ENCODE data around the gene ODAD2. TPM values are rescaled to one million over a fixed set of nuclear protein-coding genes. Genes with fewer than 3 reads are reported as not detected.

ODAD2 gene
- total RNA-seq, 1 experiment from 2014 or later: 6.8 TPM

DNA sequence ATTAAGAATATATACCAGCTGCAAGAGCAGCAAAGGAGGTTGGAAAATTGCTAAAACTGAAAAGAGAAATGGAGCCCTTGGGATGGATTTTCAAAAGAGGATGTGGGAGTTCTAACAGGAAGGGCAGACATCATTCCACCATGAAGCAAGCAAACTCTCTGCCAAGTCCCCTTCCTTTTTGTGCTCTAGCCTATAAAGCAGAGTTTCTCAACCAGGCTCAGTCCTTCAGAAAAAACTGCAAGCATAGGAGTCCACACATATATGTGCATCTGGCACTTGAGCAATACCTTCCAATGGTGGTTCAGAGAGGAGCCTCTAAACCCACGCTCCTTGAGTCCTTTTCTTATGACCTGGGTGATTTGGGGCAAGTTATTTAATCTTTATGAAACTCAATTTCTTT is 154.7 kb downstream of the ODAD2 start:
- Histone ChIP-seq H3K9me3 (replicated peaks) (peaks cover 3% of the 10 kb centered on the region; the same call in 1 of the 2 replicates), H3K36me3 (no peaks in the 10 kb centered on the region), H3K27me3 (no peaks in the 10 kb centered on the region), H3K4me1 (no peaks in the 10 kb centered on the region), H3K4me3 (no peak overlapping the region), H3K27ac (no peak overlapping the region)
- no peak for DNase-seq

DNA sequence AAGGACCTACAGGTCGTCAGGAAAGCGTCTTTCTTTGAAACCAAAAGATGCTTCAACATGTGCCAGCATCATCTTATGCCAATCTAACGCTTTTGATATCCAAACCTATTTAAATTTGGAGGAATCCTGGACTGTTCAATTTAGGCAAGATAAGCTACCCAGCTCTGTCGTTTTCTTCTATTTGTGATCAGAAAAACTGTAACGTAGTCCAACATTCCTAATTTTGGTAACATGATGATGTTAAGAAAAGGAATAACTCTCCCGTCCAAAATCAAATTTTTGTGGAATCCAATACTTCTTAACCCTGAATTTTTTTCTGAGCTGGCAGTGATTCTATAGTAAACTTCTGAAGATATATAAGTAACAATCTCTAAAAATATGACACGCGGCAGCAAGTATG is 160.0 kb downstream of the ODAD2 start:
- Histone ChIP-seq H3K4me3 (no peak overlapping the region), H3K36me3 (no peaks in the 10 kb centered on the region), H3K27me3 (no peaks in the 10 kb centered on the region), H3K4me1 (no peaks in the 10 kb centered on the region), H3K9me3 (replicated peaks) (no peaks in the 10 kb centered on the region), H3K27ac (no peak overlapping the region)
- DNase-seq: no peak

DNA sequence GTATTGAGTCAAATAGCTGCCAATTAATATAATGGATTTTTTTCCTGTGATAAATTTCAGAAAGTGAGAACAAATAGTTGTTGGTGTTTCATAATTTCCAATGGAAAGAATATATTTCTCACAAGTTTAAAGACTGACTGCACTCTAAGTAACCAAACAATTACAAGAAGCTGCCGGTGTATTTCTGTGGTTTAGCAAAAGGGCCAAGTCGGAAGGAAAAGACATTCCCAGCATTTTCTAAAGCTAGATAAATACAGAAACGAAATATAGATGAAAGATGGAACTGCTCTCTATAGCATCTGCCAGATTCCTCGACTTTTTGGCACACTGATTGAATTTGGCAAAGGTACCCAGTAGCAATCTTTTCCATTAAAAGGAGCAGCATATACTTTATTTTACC is 160.5 kb downstream of the ODAD2 start:
- H3K4me1 ChIP-seq: no peaks in the 10 kb centered on the region
- no peaks in the 10 kb centered on the region for H3K9me3 ChIP-seq (replicated peaks)
- no peak overlapping the region for H3K27ac ChIP-seq
- no peaks in the 10 kb centered on the region for H3K36me3 ChIP-seq
- no peaks in the 10 kb centered on the region for H3K27me3 ChIP-seq
- H3K4me3 ChIP-seq: no peak overlapping the region
- DNase-seq: no peak

DNA sequence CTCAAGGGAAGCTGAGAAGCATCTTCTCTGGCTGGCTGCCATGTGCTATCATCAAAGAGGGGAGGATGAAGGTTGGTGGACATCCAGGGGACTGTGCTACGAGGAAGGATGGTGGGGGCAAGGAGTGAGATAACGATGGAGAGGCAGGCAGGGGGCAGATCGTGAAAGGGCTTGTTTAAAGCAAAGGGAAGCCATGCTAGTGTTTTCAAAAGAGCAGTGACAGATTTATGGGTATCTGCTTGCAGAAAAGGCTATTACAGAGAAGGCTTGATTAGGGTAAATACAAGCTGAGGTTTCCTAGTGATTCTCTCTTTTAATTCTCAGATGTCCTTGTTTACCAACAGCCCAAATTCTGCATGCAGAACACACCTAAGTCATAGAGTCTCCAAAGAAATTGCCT is 164.4 kb downstream of the ODAD2 start:
- DNase-seq: no peak
- Histone ChIP-seq H3K27ac (no peak overlapping the region), H3K9me3 (replicated peaks) (no peaks in the 10 kb centered on the region)

DNA sequence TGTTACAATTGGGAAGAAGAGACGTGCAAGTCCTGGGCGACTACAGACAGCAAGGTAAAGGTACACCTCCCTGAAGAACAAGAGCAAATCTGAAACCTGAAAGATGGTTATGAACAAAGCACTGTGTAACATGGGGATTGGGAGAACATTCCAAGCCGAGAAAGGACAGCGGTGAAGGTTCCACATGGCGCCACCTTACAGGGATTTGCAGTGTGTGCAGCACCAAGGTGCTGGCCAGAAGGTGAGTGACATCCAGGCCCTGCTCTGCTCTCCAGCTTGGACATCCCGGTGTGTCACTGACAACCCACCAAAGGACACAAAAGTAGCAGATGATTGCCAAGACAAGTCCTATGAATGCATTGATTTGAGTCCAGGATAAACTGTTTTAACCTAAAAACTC is 165.1 kb downstream of the ODAD2 start:
- no peak for DNase-seq
- no peaks in the 10 kb centered on the region for H3K9me3 ChIP-seq (replicated peaks)
- no peaks in the 10 kb centered on the region for H3K36me3 ChIP-seq
- no peak overlapping the region for H3K27ac ChIP-seq
- no peaks in the 10 kb centered on the region for H3K4me1 ChIP-seq
- H3K4me3 ChIP-seq: no peak overlapping the region
- H3K27me3 ChIP-seq: no peaks in the 10 kb centered on the region

More for the DNA sequence above, 164.4 kb downstream of the ODAD2 start:
- Histone ChIP-seq H3K4me3 (no peak overlapping the region), H3K4me1 (no peaks in the 10 kb centered on the region), H3K36me3 (no peaks in the 10 kb centered on the region), H3K27me3 (no peaks in the 10 kb centered on the region)

DNA sequence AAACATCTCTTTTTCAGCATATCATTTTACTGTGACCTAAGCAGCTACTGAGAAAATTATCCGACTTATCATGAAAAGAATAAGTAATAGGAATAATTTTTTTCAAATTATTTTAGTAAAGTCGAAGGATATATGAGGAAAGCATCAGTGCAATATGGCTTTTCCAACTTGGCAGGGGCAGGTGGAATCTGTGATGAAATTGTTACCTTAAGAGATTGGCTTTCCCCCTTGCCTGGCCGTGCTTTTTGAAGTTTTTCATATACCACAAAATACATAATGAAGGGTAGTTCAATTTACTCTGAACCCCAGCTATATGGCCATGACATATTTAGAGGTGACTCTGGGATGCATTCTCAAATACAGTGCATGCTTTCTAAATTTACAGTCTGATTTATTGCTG is 166.1 kb downstream of the ODAD2 start:
- Histone ChIP-seq H3K9me3 (replicated peaks) (no peaks in the 10 kb centered on the region), H3K4me3 (no peak overlapping the region)

DNA sequence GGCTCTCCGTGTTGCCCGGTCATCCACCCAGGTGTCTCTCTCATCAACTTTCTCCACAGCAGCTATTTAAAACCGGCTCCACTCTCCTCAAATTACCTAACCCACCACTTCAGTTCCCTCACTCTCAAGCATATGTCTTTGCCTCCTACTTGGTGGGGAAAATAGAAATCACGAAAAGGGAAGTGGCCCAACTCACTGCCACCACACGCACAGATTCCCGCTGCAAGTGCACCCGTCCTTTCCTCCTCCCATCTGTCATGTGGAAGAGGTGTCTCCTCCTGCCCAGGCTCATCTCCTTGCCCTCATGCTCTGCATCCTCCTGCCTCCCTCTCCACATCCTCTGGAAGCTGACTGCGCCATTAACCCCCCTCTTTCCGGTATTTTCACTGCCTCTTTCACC is 172.5 kb downstream of the ODAD2 start:
- no peak overlapping the region for H3K4me3 ChIP-seq
- 0 out of 2 replicates have a peak, but pooled peaks cover 3% of the 10 kb centered on the region for H3K9me3 ChIP-seq (replicated peaks)
- no peaks in the 10 kb centered on the region for H3K36me3 ChIP-seq
- no peaks in the 10 kb centered on the region for H3K27me3 ChIP-seq
- no peak for DNase-seq
- H3K4me1 ChIP-seq: no peaks in the 10 kb centered on the region
- H3K27ac ChIP-seq: no peak overlapping the region

More for the DNA sequence above, 166.1 kb downstream of the ODAD2 start:
- no peak overlapping the region for H3K27ac ChIP-seq
- H3K36me3 ChIP-seq: no peaks in the 10 kb centered on the region
- no peak for DNase-seq
- no peaks in the 10 kb centered on the region for H3K4me1 ChIP-seq
- H3K27me3 ChIP-seq: no peaks in the 10 kb centered on the region

DNA sequence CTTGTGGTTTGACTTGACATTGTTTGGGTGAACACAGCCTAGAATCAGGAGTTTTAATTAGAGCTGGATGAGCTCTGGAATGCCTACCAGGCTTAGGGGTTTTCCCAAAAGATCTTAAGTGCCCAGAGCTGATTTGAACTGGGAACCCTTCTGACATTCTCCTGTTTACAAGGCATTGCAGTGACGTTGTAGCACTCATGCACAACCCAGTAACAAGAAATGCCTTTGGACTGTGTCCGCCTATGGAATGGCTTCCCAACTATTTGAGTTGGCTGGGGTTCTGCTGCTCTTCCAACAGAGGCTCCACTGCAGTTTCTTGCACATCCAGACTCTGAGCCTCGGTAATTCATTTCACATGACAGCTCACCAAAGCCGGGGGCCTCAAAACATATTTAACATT is 176.6 kb downstream of the ODAD2 start:
- H3K9me3 ChIP-seq (replicated peaks): peaks cover 3% of the 10 kb centered on the region; the same call in 1 of the 2 replicates
- no peaks in the 10 kb centered on the region for H3K4me1 ChIP-seq
- no peak overlapping the region for H3K4me3 ChIP-seq
- H3K36me3 ChIP-seq: no peaks in the 10 kb centered on the region
- no peak for DNase-seq
- H3K27me3 ChIP-seq: no peaks in the 10 kb centered on the region
- H3K27ac ChIP-seq: no peak overlapping the region

DNA sequence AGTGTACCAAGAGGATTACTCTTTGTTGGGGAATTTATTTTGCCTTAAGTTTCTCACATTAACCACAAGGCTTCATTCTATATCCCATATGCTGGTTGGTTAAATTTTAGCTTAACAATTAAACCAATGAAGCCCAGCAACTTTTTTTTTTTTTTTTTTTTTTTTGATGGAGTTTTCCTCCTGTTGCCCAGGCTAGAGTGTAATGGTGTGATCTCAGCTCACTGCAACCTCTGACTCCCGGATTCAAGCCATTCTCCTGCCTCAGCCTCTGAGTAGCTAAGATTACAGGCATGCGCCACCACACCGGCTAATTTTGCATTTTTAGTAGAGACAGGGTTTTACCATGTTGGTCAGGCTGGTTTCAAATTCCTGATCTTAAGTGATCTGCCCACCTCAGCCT is 178.2 kb downstream of the ODAD2 start:
- Histone ChIP-seq H3K4me3 (no peak overlapping the region), H3K36me3 (no peaks in the 10 kb centered on the region), H3K27ac (no peak overlapping the region), H3K9me3 (replicated peaks) (peaks cover 3% of the 10 kb centered on the region; the same call in 1 of the 2 replicates), H3K4me1 (no peaks in the 10 kb centered on the region), H3K27me3 (no peaks in the 10 kb centered on the region)
- DNase-seq: no peak

DNA sequence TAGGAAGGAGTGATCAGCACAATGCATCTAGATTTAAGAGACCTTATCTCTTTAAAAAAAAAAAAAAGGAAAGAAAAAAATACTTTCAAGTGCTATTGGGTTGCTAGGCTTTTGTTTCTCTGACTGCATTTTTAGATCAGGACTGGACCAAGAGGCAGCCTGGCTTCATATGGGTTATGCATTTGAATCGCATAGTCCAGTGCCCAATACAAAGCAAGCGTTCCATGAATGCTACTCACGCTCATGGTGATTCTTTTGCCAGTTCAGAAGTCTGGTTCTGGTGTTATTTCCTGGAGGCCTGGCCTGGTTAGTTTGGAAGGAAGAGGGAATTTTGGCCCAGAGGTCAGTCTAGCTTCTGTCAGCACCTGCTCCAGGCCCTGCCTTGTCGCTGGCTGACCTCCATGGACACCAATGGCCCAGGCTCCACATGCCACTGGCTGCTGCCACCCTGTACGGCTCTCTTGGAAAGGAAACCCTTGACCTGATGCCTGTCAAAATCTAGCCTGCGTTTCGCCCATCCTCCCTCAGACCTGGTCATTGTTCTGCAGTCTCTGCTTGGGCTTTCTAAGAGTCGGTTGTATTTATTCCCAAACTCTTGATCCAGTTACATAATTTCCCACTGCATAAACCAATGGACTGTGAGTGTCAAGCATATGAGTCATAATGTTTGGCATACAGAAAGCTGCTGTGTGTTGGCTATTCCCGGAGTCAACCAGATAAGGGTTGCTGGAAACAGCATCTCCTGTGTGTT is 178.9 kb downstream of the ODAD2 start:
- DNase-seq: peak in 1 of 2 experiments; percentile 8
- peaks cover 3% of the 10 kb centered on the region; the same call in 1 of the 2 replicates for H3K9me3 ChIP-seq (replicated peaks)

DNA sequence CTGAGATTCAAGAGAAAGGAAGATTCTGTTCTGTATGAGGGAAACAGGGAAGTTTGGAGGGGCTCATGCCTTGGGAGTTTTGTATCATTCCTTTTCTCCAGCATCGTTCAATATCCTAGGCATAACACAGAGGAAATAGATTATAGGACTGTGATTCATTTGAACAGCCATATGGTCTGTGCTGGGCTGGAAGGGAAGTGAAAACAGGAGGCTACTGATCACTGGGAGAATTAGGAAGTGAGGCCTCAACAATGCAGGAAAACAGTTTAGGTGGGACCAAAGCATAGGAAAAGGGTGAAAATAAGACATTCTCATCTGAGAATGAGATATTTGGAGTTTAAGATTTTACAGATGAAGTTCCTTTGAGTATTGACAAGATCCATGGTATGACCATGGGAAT is 182.6 kb downstream of the ODAD2 start:
- Histone ChIP-seq H3K4me3 (no peak overlapping the region), H3K27ac (no peak overlapping the region), H3K9me3 (replicated peaks) (no peaks in the 10 kb centered on the region; the same call in 1 of the 2 replicates), H3K4me1 (no peaks in the 10 kb centered on the region), H3K36me3 (no peaks in the 10 kb centered on the region), H3K27me3 (no peaks in the 10 kb centered on the region)
- DNase-seq: no peak

More for the DNA sequence above, 178.9 kb downstream of the ODAD2 start:
- no peaks in the 10 kb centered on the region for H3K27me3 ChIP-seq
- no peaks in the 10 kb centered on the region for H3K36me3 ChIP-seq
- H3K27ac ChIP-seq: no peak overlapping the region
- no peaks in the 10 kb centered on the region for H3K4me1 ChIP-seq
- no peak overlapping the region for H3K4me3 ChIP-seq

DNA sequence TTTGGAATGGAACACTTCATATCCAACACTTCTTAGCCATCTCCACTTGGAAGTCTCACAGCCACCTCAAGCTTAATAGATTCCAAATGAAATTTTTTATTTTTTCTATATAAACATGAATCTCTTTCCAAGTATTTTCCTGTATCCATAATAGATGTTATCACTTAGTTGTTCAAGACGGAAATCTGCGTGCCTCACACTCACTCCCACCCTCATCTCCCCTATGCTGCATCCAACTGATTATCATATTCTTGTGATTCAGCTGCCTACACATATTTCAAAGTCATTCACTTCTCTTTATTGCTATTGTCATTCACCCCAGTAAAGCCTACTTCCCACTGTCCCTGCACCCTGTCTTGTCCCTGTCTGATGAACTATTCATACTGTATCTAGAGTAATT is 183.0 kb downstream of the ODAD2 start:
- H3K36me3 ChIP-seq: no peaks in the 10 kb centered on the region
- H3K27me3 ChIP-seq: no peaks in the 10 kb centered on the region
- H3K27ac ChIP-seq: no peak overlapping the region
- DNase-seq: no peak
- H3K9me3 ChIP-seq (replicated peaks): no peaks in the 10 kb centered on the region; the same call in 1 of the 2 replicates
- no peak overlapping the region for H3K4me3 ChIP-seq
- no peaks in the 10 kb centered on the region for H3K4me1 ChIP-seq

DNA sequence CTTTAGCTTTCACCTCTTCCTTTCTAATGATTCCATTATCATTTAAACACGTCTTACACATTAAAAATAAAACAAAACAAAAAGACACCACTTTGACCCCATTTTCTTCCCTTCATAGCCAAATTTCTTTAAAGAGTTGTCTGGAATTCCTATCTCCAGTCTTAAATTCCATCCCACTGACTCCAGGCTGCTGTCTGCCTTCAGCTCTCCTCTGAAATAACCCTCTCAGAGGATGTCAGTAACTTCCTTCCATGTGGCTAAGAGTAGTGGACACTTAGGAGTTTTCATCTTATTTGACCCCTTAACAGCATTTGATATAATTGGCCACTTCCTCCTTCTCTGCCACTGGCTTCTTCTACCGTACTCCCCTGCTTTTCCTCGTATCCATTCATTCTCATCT is 183.6 kb downstream of the ODAD2 start:
- H3K4me1 ChIP-seq: no peaks in the 10 kb centered on the region
- H3K9me3 ChIP-seq (replicated peaks): no peaks in the 10 kb centered on the region
- no peaks in the 10 kb centered on the region for H3K36me3 ChIP-seq
- H3K4me3 ChIP-seq: no peak overlapping the region
- no peaks in the 10 kb centered on the region for H3K27me3 ChIP-seq
- H3K27ac ChIP-seq: no peak overlapping the region
- DNase-seq: no peak

DNA sequence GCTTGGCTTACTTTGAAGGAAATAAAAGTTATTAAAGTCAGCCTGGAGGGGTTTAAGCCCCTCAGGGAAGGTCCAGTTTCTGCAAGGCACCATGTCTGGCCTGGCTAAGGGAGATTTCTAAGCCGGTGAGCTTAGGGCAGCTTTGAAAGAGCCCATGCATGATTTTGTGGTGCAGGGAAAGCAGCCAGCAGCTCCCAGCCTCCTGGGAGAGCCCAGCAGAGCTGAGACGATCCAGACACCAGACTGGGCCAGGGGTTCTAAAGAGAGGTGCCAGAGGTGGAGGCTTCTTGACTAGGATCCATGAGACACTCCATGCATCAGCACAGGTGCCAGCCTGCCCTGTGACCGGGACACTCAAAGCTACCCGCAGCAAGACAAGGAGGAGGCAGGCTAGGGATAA is 193.7 kb downstream of the ODAD2 start:
- Histone ChIP-seq H3K27me3 (no peaks in the 10 kb centered on the region), H3K27ac (no peak overlapping the region), H3K4me3 (no peak overlapping the region), H3K4me1 (no peaks in the 10 kb centered on the region), H3K36me3 (no peaks in the 10 kb centered on the region), H3K9me3 (replicated peaks) (no peaks in the 10 kb centered on the region)
- DNase-seq: no peak

DNA sequence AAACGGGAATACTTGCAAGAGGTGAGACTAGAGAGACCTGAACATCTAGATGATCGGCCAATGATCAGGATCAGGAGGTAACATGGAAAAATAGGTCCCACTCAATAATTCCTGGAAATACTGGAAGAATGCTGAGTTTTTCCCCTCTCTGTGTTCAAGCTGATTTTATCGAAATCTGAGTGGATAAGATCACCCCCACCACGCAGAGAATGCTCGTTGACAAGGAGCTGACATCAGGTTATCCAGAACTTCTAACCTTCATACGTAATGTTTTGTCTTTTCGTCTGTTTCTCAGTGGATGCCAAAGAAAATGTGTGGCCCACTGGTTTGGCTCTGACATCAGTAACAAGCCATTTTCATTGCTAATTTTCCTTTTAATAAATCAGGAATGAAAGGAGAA is 194.7 kb downstream of the ODAD2 start:
- Histone ChIP-seq H3K4me3 (no peak overlapping the region), H3K4me1 (no peaks in the 10 kb centered on the region), H3K27ac (no peak overlapping the region), H3K9me3 (replicated peaks) (no peaks in the 10 kb centered on the region), H3K36me3 (no peaks in the 10 kb centered on the region), H3K27me3 (no peaks in the 10 kb centered on the region)
- no peak for DNase-seq

DNA sequence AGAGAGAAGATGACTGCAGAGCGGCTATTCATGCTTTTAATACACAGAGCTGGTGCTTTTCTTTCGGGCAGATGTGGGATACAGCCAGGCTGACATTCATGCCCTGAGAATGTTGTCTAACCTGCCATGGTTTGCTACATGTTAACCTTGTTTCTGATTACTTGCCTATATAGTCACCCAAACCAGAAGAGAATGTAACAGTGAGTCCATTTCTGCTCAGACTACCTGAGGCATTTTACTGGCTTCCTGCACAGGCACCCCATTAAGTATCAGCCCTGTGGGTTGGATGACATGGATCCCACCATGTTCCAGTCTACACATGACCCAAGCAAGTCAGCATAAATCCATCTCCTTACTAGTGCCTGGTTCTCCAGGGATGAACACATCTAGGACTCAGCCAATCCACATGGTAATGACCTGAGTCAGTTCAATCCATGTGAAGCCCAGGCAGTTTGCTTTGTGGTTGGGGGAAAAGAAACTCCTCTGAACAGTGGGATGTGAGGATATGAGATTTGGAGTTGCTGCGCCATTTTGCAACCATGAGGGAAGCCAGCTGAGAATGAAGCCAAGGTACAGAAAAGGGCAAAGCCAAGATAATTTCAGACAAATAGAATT is 197.6 kb downstream of the ODAD2 start:
- Histone ChIP-seq H3K9me3 (replicated peaks) (no peaks in the 10 kb centered on the region), H3K4me3 (no peak overlapping the region), H3K27me3 (no peaks in the 10 kb centered on the region), H3K4me1 (no peaks in the 10 kb centered on the region), H3K27ac (no peak overlapping the region), H3K36me3 (no peaks in the 10 kb centered on the region)
- no peak for DNase-seq

All from SJCRH30 (cell line).